ENCODE data around the gene SEMA4A.

SEMA4A gene

GRCh38 chr1:156126630-156127534 is 26.5 kb upstream of the SEMA4A start:
- TF ChIP-seq POLR2AphosphoS5 (IDR thresholded peaks at IDR 0.05; ENCODE audit: low read depth, low read length) (no peak), TAF1 (IDR thresholded peaks at IDR 0.05; ENCODE audit: borderline replicate concordance, insufficient read depth, low read length) (no peak), SIN3A (IDR thresholded peaks at IDR 0.05; ENCODE audit: borderline replicate concordance, insufficient read depth, low read length) (no peak), FOXP2 (optimal IDR thresholded peaks at IDR 0.05; ENCODE audit: borderline replicate concordance, extremely low read depth, extremely low read length, insufficient read depth) (no peak)
- TF ChIP-seq, protein P1, sequence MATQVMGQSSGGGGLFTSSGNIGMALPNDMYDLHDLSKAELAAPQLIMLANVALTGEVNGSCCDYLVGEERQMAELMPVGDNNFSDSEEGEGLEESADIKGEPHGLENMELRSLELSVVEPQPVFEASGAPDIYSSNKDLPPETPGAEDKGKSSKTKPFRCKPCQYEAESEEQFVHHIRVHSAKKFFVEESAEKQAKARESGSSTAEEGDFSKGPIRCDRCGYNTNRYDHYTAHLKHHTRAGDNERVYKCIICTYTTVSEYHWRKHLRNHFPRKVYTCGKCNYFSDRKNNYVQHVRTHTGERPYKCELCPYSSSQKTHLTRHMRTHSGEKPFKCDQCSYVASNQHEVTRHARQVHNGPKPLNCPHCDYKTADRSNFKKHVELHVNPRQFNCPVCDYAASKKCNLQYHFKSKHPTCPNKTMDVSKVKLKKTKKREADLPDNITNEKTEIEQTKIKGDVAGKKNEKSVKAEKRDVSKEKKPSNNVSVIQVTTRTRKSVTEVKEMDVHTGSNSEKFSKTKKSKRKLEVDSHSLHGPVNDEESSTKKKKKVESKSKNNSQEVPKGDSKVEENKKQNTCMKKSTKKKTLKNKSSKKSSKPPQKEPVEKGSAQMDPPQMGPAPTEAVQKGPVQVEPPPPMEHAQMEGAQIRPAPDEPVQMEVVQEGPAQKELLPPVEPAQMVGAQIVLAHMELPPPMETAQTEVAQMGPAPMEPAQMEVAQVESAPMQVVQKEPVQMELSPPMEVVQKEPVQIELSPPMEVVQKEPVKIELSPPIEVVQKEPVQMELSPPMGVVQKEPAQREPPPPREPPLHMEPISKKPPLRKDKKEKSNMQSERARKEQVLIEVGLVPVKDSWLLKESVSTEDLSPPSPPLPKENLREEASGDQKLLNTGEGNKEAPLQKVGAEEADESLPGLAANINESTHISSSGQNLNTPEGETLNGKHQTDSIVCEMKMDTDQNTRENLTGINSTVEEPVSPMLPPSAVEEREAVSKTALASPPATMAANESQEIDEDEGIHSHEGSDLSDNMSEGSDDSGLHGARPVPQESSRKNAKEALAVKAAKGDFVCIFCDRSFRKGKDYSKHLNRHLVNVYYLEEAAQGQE (IDR thresholded peaks at IDR 0.05; ENCODE audit: insufficient read depth in 1 of 2, low read depth in 2 of 2, low read length in 2 of 2) = no peak

DNA sequence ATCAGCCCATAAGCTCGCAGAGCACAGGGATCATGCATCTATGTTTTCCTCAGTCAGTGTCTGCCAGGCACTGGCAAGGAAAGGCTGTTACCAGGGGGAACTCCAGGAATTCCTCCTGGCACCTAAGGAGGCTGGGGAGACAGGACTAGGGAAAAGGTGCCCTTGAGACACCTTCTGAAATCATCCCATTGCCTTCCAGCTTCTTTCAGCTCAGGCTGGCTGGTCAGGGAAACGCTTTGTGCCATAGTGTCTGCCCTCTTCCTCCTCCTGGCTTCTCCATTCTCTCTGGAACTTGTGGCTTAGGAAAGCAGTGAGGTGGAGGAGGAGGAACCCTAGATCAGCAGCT is 25.1 kb upstream of the SEMA4A start:
- TF ChIP-seq, protein P1 (IDR thresholded peaks at IDR 0.05; ENCODE audit: insufficient read depth in 1 of 2, low read depth in 2 of 2, low read length in 2 of 2) = no peak
- no peak for TF ChIP-seq SIN3A (IDR thresholded peaks at IDR 0.05; ENCODE audit: borderline replicate concordance, insufficient read depth, low read length)
- TF ChIP-seq TAF1 (IDR thresholded peaks at IDR 0.05; ENCODE audit: borderline replicate concordance, insufficient read depth, low read length) = no peak
- no peak for TF ChIP-seq FOXP2 (optimal IDR thresholded peaks at IDR 0.05; ENCODE audit: borderline replicate concordance, extremely low read depth, extremely low read length, insufficient read depth)
- no peak for TF ChIP-seq POLR2AphosphoS5 (IDR thresholded peaks at IDR 0.05; ENCODE audit: low read depth, low read length)

GRCh38 chr1:156128654-156129597 is 24.5 kb upstream of the SEMA4A start:
- TF ChIP-seq FOXP2 (optimal IDR thresholded peaks at IDR 0.05; ENCODE audit: borderline replicate concordance, extremely low read depth, extremely low read length, insufficient read depth) = no peak

DNA sequence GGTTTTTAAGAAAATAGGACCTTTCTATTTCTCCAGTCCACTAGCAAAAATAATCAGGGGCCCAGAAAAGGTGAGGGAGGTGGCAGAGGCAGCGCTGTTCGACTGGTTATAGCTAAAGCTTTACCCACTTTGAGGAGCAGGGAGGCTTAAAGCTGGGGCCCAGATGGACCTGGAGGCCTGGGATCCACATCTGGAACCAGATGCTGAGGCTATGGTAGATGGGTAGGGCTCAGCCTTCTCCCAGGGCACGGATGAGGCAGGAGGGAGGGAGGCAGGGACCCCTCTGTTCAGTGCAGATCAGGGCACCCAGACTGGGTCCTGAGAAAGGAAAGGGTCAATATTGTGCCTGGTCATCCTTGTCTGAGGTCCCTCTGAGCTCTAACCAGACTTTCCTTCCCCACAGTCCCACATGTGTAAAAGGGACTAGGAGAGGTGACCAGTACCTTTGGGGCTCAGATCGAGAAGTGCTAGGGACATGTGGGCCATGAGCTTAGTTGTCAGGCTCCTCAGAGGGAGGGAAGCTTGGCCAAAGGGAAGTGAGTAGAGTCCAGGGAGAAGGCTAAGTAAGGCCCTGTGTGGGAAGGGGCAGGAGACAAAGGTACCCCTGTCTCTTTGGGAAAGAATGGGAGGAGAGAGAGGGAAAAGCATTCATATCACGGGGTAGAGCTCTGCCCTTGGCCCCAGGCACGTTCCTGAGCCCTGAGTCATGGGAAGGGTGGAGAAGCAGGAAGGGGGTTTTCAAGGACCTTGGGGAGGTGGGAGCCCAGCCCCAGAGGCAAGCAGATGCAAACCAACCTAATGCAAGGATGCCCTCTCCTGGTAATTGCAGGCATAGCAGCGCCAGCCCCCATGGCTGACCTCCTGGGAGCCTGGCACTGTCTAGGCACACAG is 23.5 kb upstream of the SEMA4A start:
- TF ChIP-seq, protein P1 (IDR thresholded peaks at IDR 0.05; ENCODE audit: insufficient read depth in 1 of 2, low read depth in 2 of 2, low read length in 2 of 2) = no peak
- 0 out of 2 replicates have a peak, but pooled peaks have one; percentile 29 for TF ChIP-seq POLR2AphosphoS5 (IDR thresholded peaks at IDR 0.05; ENCODE audit: low read depth, low read length)

- no peak for TF ChIP-seq FOXP2 (optimal IDR thresholded peaks at IDR 0.05; ENCODE audit: borderline replicate concordance, extremely low read depth, extremely low read length, insufficient read depth)
- TF ChIP-seq TAF1 (IDR thresholded peaks at IDR 0.05; ENCODE audit: borderline replicate concordance, insufficient read depth, low read length) = no peak
- TF ChIP-seq, protein P1 (IDR thresholded peaks at IDR 0.05; ENCODE audit: insufficient read depth in 1 of 2, low read depth in 2 of 2, low read length in 2 of 2) = no peak
- TF ChIP-seq SIN3A (IDR thresholded peaks at IDR 0.05; ENCODE audit: borderline replicate concordance, insufficient read depth, low read length) = no peak
- TF ChIP-seq POLR2AphosphoS5 (IDR thresholded peaks at IDR 0.05; ENCODE audit: low read depth, low read length) = no peak
These were observed 22.8 kb upstream of the SEMA4A start for GRCh38 chr1:156130578-156130942.

Measured in PFSK-1 (cell line).